IPS DF 6.9 (cell line): Measurements from ENCODE around the gene HPGD.

Source experiments
- DNase-seq: peaks from one replicate; pipeline ENCODE4 v3.0.0-alpha.2; 2013; ENCODE audit warnings: low read depth, low spot score
- H3K27ac ChIP-seq: one replicate; pipeline ENCODE4 v1.5.1; 2013; ENCODE audit warnings: low read length, control low read depth
- H3K27me3 ChIP-seq: 2 replicates; pipeline ENCODE4 v1.6.1; 2013; ENCODE audit warnings: mild to moderate bottlenecking, low read length; ENCODE audit not compliant: control insufficient read depth, insufficient read depth
- H3K36me3 ChIP-seq: 2 replicates; pipeline ENCODE4 v1.6.1; 2013; ENCODE audit warnings: low read length; ENCODE audit not compliant: control insufficient read depth, insufficient read depth
- H3K4me1 ChIP-seq: 2 replicates; pipeline ENCODE4 v1.6.1; 2013; ENCODE audit warnings: low read length; ENCODE audit not compliant: control insufficient read depth, insufficient read depth
- H3K4me3 ChIP-seq: 2 replicates; pipeline ENCODE4 v1.5.1; 2013; ENCODE audit warnings: mild to moderate bottlenecking, low read length
- H3K9me3 ChIP-seq: 2 replicates; pipeline ENCODE4 v1.6.1; 2013; ENCODE audit warnings: low read length, inconsistent platforms; ENCODE audit not compliant: control insufficient read depth, insufficient read depth
- WGBS: extraction: QIAGEN DNeasy Blood & Tissue Kit; methylation state at CpG from one replicate; pipeline ENCODE4 v1.1.7; 2013; ENCODE audit warnings: mixed read lengths, missing lambda C conversion rate; ENCODE audit not compliant: insufficient read length, insufficient coverage; 5-methylcytosine and 5-hydroxymethylcytosine counted together

HPGD gene

DNA sequence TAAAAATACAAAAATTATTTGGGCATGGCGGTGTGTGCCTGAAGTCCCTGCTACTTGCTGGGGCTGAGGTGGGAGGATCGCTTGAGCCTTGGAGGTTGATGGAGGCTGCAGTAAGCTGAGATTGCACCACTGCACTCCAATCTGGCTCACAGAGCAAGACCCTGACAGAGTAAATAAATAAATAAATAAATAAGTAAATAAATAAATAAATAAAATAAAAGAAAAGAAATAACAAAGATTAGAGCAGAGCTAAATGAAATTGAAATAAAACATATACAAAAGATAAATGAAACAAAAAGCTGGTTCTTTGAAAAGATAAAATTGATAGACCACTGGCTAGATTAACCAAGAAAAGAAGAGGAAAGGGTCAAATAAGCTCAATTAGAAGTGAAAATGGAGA lies 43.1 kb downstream of the HPGD start:
- no CpG with 5 or more reads among the region's 2 CpGs for WGBS

DNA sequence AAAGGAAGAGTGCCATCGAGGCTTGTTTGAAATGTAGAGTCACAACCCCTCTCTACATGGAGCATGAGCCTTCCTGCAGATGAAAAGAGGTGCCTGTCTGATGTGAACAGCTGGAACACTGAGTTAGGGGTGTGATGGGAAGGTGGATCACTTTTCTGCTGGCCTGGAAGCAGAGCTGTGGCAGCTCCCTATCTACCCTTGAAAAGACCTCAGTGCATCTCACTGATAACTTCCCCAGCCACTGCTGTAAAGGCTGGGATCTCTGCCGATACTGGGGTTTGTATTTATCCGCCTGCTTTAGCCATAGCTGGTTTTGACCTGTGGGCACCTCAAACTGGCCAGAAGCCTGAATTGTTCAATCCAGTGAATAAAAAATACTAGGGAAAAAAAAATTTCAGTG lies 46.8 kb downstream of the HPGD start:
- H3K27me3 ChIP-seq: no peaks in the 10 kb centered on the region
- H3K4me3 ChIP-seq: no peak overlapping the region
- no peaks in the 10 kb centered on the region for H3K4me1 ChIP-seq
- DNase-seq: no peak
- H3K27ac ChIP-seq: no peak overlapping the region
- no peaks in the 10 kb centered on the region for H3K9me3 ChIP-seq
- WGBS: no CpG with 5 or more reads among the region's 3 CpGs
- H3K36me3 ChIP-seq: no peaks in the 10 kb centered on the region

More for the DNA sequence above, 43.1 kb downstream of the HPGD start:
- Histone ChIP-seq H3K9me3 (no peaks in the 10 kb centered on the region), H3K27ac (no peak overlapping the region), H3K4me3 (no peak overlapping the region), H3K4me1 (no peaks in the 10 kb centered on the region), H3K27me3 (no peaks in the 10 kb centered on the region), H3K36me3 (no peaks in the 10 kb centered on the region)
- no peak for DNase-seq

DNA sequence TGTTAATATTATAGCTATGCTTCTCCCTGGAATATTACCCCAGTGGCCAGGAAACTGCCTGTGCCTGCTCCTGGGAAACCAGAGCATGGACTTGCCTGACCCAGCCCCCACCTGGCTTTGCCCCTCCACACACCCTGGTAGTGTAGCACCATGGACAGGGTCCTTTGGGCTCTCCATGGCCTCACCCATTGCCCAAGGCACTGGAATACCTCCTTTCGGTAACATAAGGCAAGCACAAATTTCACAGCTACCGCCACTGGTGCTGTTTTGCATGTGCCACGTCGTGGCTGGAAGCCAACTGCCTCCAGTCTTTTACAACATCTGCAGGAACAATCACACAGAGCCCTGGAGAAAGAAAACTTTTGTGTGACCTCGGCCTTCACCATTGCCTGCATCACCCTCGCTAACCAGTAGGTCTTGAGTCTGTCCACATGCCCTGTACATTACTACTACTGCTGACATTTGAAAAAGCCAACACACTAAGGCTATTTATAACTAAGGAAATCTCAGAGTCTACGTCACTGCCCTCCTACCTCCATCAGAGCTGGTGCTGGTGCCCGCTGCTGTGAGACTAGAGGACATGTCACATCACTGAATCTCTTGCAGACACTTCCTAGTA lies 47.7 kb downstream of the HPGD start:
- H3K27ac ChIP-seq: no peak overlapping the region
- H3K36me3 ChIP-seq: no peaks in the 10 kb centered on the region
- H3K9me3 ChIP-seq: no peaks in the 10 kb centered on the region
- H3K27me3 ChIP-seq: no peaks in the 10 kb centered on the region
- H3K4me3 ChIP-seq: no peak overlapping the region
- WGBS: no CpG with 5 or more reads among the region's 8 CpGs
- no peaks in the 10 kb centered on the region for H3K4me1 ChIP-seq
- DNase-seq: no peak

DNA sequence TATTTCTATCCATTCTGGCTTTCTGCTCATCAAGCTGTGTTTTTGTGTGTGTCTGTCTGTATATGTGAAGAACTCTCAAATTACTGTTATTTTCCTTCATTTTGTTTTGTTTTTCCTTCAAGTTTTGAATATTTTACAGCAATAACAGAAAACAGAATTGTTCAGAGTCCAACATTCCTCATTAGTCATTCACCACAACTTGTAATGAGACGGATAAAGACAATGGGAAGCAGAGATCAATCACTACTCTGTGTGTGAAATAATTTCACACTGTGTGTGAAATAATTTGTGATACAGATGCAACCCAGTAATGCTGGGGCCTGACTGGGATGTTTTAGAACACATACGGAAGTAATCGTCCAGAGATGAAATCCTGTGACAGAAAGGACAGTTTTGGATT lies 55.2 kb downstream of the HPGD start:
- H3K27me3 ChIP-seq: no peaks in the 10 kb centered on the region
- H3K4me1 ChIP-seq: no peaks in the 10 kb centered on the region
- no peaks in the 10 kb centered on the region for H3K36me3 ChIP-seq
- no CpG with 5 or more reads among the region's 3 CpGs for WGBS
- H3K4me3 ChIP-seq: no peak overlapping the region
- H3K27ac ChIP-seq: no peak overlapping the region
- no peaks in the 10 kb centered on the region for H3K9me3 ChIP-seq
- DNase-seq: no peak

DNA sequence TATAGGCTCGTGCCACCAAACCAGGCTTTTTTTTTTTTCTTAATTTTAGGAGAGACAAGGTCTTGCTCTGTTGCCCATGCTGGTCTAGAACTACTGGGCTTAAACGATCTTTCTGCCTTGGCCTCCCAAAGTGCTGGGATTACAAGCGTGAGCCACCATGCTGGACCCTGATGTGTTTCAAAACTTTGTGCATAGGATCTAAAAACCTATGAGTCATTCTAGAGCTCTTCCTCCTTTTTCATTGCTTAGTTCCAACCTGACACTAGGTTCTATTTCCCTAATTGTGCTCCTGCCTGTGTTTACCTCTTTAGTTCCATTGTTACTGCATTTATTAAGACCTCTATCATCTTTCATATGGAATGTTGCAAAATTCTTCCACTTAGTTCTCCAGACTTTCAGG lies 57.3 kb downstream of the HPGD start:
- no peak for DNase-seq
- H3K27ac ChIP-seq: no peak overlapping the region
- no peaks in the 10 kb centered on the region for H3K9me3 ChIP-seq
- H3K27me3 ChIP-seq: no peaks in the 10 kb centered on the region
- no peaks in the 10 kb centered on the region for H3K4me1 ChIP-seq
- WGBS: no CpG with 5 or more reads among the region's 3 CpGs
- no peaks in the 10 kb centered on the region for H3K36me3 ChIP-seq
- no peak overlapping the region for H3K4me3 ChIP-seq

DNA sequence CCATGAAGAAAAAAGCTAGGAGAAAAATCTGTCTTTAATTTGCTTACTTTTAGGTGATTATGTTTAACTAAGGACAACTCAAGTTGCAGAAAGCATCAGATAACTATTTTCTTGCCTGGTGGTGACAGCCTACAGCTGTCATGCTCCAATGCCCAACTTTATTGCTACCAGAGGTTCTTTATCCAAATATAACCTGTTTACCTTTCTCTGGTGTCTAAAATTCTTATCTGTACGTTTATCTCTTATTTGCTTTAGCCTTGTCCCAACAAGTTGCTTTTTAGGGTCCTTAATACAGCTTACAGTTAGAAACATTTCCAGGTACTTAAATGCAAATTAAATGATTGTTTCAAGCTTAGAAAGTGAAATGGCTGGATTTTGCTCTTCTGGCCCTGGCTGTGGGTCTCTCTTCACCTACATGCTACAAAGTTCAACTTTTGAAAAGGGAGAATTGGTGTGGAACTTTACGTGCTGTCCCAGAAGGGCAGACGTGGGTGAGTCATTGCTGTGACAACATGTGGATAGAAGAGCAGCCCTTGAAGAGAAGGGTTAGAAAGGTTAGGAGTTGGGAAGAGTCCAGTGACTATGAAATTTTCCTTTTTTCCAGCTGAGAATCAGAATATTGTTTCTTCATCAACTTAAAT lies 60.7 kb downstream of the HPGD start:
- Histone ChIP-seq H3K4me1 (no peaks in the 10 kb centered on the region), H3K27me3 (no peaks in the 10 kb centered on the region), H3K4me3 (no peak overlapping the region), H3K36me3 (no peaks in the 10 kb centered on the region), H3K27ac (no peak overlapping the region), H3K9me3 (no peaks in the 10 kb centered on the region)
- WGBS: no CpG with 5 or more reads among the region's 3 CpGs
- no peak for DNase-seq

DNA sequence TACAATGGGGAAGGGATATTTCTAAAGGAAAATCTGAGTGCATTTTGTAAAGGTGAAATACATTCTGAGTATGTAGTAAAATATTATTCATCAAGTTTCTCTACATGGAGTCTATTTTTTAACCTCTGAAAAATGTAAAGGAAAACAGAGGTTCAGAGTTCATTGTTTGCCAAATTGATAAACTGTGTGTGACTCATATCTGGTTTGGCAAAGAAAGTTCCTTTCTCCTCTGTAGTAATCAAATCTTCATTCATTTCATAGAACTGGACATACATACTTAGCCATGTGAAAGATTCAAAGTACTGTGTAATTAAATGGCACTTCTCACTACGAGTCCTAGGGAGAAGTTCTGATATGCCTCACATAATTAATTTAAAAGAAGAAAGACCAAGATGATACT lies 61.6 kb downstream of the HPGD start:
- DNase-seq: no peak
- no peak overlapping the region for H3K27ac ChIP-seq
- H3K4me3 ChIP-seq: no peak overlapping the region
- H3K4me1 ChIP-seq: no peaks in the 10 kb centered on the region
- WGBS: no CpG with 5 or more reads among the region's 1 CpG
- no peaks in the 10 kb centered on the region for H3K9me3 ChIP-seq
- no peaks in the 10 kb centered on the region for H3K27me3 ChIP-seq
- no peaks in the 10 kb centered on the region for H3K36me3 ChIP-seq

DNA sequence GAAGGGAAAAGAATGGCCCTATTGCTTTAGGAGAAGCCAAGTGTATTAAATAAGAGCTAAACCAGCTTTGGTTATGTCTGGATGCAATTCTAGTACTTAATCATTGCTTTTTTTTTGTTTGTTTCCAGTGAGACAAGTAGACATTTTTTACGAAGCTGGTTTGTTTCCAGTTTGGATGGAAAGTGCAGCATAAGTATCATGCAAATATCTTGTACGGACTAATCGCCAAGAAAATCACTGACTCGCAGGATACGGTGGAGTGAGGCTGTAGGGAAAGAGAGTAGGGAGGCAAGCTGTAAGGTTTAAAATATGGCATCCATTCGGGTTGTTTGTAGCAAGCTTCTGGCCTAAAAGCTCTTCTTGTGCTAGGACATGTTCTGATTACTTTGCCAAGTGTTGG lies 64.8 kb downstream of the HPGD start:
- no peak for DNase-seq
- Histone ChIP-seq H3K4me1 (no peaks in the 10 kb centered on the region), H3K27me3 (no peaks in the 10 kb centered on the region), H3K4me3 (no peak overlapping the region), H3K9me3 (no peaks in the 10 kb centered on the region), H3K36me3 (no peaks in the 10 kb centered on the region), H3K27ac (no peak overlapping the region)
- no CpG with 5 or more reads among the region's 6 CpGs for WGBS

DNA sequence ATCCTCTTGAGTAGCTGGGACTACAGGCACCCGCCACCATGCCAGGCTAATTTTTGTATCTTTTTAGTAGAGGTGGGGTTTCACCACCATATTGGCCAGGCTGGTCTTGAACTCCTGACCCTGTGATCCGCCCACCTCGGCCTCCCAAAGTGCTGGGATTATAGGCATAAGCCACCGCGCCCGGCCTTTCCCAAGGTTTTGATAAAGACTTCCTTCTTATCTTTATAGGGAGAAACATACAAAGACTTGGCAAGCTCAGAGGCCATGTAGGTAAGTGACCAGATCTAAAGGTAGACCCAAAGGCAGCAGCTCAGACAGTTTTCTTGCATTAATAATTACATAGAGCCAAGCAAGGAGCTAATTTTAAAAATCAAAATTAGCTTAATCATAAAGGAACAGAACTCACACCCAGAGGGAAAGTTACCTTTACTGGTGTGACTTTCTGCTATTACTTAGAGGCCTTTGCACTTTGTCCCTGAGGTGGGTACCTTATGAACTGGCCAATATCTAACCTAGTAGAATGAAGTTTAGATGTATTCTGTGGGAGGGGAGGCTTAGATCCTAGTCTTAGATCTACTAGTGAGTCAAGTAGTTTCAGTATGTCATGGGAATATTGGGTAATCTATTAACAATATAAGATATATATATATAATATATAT lies 67.3 kb downstream of the HPGD start:
- peaks cover 1% of the 10 kb centered on the region; the same call in 1 of the 2 replicates for H3K4me1 ChIP-seq
- H3K4me3 ChIP-seq: no peak overlapping the region
- no peaks in the 10 kb centered on the region for H3K9me3 ChIP-seq
- no peak for DNase-seq
- no peak overlapping the region for H3K27ac ChIP-seq
- no peaks in the 10 kb centered on the region for H3K27me3 ChIP-seq
- no peaks in the 10 kb centered on the region for H3K36me3 ChIP-seq
- no CpG with 5 or more reads among the region's 6 CpGs for WGBS

DNA sequence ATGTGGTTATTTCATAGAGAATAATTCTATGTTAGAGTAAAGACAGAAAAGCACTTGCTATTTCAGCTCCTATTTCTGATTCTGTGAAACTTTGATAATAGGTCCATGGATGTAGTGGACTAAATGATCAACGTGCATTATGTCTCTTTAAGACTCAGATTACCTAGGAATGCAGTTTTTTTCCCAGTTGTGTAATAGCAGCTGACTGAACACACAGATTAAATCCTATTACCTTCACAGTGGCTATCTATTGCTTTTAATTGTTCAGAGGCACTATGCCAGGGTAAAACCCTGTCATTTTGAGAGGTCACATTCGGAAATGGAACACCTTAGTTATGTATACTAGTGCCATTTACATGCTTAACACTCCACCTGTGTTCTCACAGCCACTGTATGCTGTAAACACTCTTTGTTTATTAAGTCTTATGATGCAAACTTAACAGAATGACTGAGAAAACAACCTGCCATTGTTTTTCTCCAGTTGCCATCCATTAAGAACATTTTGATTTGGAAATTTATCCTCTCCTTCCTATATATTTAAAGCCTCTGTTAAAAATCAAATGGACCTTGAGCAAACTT lies 70.5 kb downstream of the HPGD start:
- H3K27ac ChIP-seq: no peak overlapping the region
- no peak overlapping the region for H3K4me3 ChIP-seq
- no peaks in the 10 kb centered on the region for H3K9me3 ChIP-seq
- no peaks in the 10 kb centered on the region for H3K36me3 ChIP-seq
- H3K27me3 ChIP-seq: no peaks in the 10 kb centered on the region
- H3K4me1 ChIP-seq: peaks cover 1% of the 10 kb centered on the region; the same call in 1 of the 2 replicates
- DNase-seq: no peak
- no CpG with 5 or more reads among the region's 2 CpGs for WGBS
